ENCODE data around the gene MARCHF2.

Gene MARCHF2

GRCh38 chr19:8446061-8446709 lies 33.1 kb downstream of the MARCHF2 start:
- H4K91ac ChIP-seq (ENCODE audit: low read depth, low read length, poor library complexity) = no peak overlapping the region
- peaks cover 4% of the 10 kb centered on the region for H3K79me1 ChIP-seq (ENCODE audit: low read depth, low read length)
- WGBS, 2 donors (ENCODE audit: extremely low coverage in 2 of 2, insufficient read length in 2 of 2, insufficient replicate concordance in 1 of 2) = no CpG with 5 or more reads among the region's 16 CpGs
- no peak overlapping the region for H3K23ac ChIP-seq (ENCODE audit: low read depth, low read length, poor library complexity)
- no peak overlapping the region for H3K18ac ChIP-seq (ENCODE audit: low read length)
- no peak overlapping the region for H3K4ac ChIP-seq (ENCODE audit: low read length)
- no peak overlapping the region for H2BK12ac ChIP-seq (ENCODE audit: low read length)
- H3K14ac ChIP-seq (ENCODE audit: low read length) = no peak overlapping the region
- no peaks in the 10 kb centered on the region for H3K9me3 ChIP-seq (replicated peaks in 1 of 2; ENCODE audit: control insufficient read depth in 2 of 2, insufficient read depth in 1 of 2, low read depth in 1 of 2, low read length in 2 of 2)
- H2BK5ac ChIP-seq (ENCODE audit: low read length) = no peak overlapping the region
- no peak overlapping the region for H2AFZ ChIP-seq (ENCODE audit: low read length)
- H3K27me3 ChIP-seq (ENCODE audit: control insufficient read depth in 3 of 3, insufficient read depth in 3 of 3, low read depth in 1 of 3, low read length in 3 of 3) = no peaks in the 10 kb centered on the region
- no peak overlapping the region for H4K8ac ChIP-seq (ENCODE audit: low read depth, low read length)
- no peak overlapping the region for H3K27ac ChIP-seq (replicated peaks; ENCODE audit: low read length)
- H2BK120ac ChIP-seq (ENCODE audit: low read depth, low read length) = no peak overlapping the region
- H3K9ac ChIP-seq (ENCODE audit: low read depth, low read length, poor library complexity) = no peak overlapping the region
- peaks cover 8 to 11% of the 10 kb centered on the region in 2 donors for H3K4me1 ChIP-seq (ENCODE audit: control insufficient read depth in 2 of 2, insufficient read depth in 1 of 2, low read depth in 1 of 2, low read length in 2 of 2)
- DNase-seq (ENCODE audit: low spot score) = no peak
- H3K4me2 ChIP-seq (ENCODE audit: insufficient read depth, low read length, poor library complexity, severe bottlenecking) = peak overlapping the region; percentile 69
- H3K36me3 ChIP-seq (replicated peaks in 1 of 2; ENCODE audit: control insufficient read depth in 2 of 2, insufficient read depth in 2 of 2, low read length in 2 of 2) = peaks cover 2 to 47% of the 10 kb centered on the region in 2 donors
- H2AK5ac ChIP-seq (ENCODE audit: low read depth, low read length) = no peak overlapping the region
- H2BK15ac ChIP-seq (ENCODE audit: low read length) = no peak overlapping the region
- H3K4me3 ChIP-seq (ENCODE audit: low read length in 2 of 2) = peak overlapping the region; percentile 98

- H3K9ac ChIP-seq (ENCODE audit: low read depth, low read length, poor library complexity) = no peak overlapping the region
- no peak overlapping the region for H3K27ac ChIP-seq (replicated peaks; ENCODE audit: low read length)
- H3K36me3 ChIP-seq (replicated peaks in 1 of 2; ENCODE audit: control insufficient read depth in 2 of 2, insufficient read depth in 2 of 2, low read length in 2 of 2) = peaks cover 11 to 84% of the 10 kb centered on the region in 2 donors
- H2BK12ac ChIP-seq (ENCODE audit: low read length) = no peak overlapping the region
- H3K27me3 ChIP-seq (ENCODE audit: control insufficient read depth in 3 of 3, insufficient read depth in 3 of 3, low read depth in 1 of 3, low read length in 3 of 3) = no peaks in the 10 kb centered on the region
- H2BK120ac ChIP-seq (ENCODE audit: low read depth, low read length) = no peak overlapping the region
- H3K23ac ChIP-seq (ENCODE audit: low read depth, low read length, poor library complexity) = no peak overlapping the region
- no peak overlapping the region for H3K18ac ChIP-seq (ENCODE audit: low read length)
- no peak overlapping the region for H2AFZ ChIP-seq (ENCODE audit: low read length)
- no peak for DNase-seq (ENCODE audit: low spot score)
- no peak overlapping the region for H3K4me2 ChIP-seq (ENCODE audit: insufficient read depth, low read length, poor library complexity, severe bottlenecking)
- H3K9me3 ChIP-seq (replicated peaks in 1 of 2; ENCODE audit: control insufficient read depth in 2 of 2, insufficient read depth in 1 of 2, low read depth in 1 of 2, low read length in 2 of 2) = no peaks in the 10 kb centered on the region
- H2AK5ac ChIP-seq (ENCODE audit: low read depth, low read length) = no peak overlapping the region
- peaks cover 8 to 11% of the 10 kb centered on the region in 2 donors for H3K4me1 ChIP-seq (ENCODE audit: control insufficient read depth in 2 of 2, insufficient read depth in 1 of 2, low read depth in 1 of 2, low read length in 2 of 2)
- H2BK15ac ChIP-seq (ENCODE audit: low read length) = no peak overlapping the region
- H3K4ac ChIP-seq (ENCODE audit: low read length) = no peak overlapping the region
- peaks cover 4% of the 10 kb centered on the region for H3K79me1 ChIP-seq (ENCODE audit: low read depth, low read length)
- H2BK5ac ChIP-seq (ENCODE audit: low read length) = no peak overlapping the region
- no peak overlapping the region for H4K91ac ChIP-seq (ENCODE audit: low read depth, low read length, poor library complexity)
- WGBS, 2 donors (ENCODE audit: extremely low coverage in 2 of 2, insufficient read length in 2 of 2, insufficient replicate concordance in 1 of 2) = no CpG with 5 or more reads among the region's 8 CpGs
- H3K14ac ChIP-seq (ENCODE audit: low read length) = no peak overlapping the region
- H4K8ac ChIP-seq (ENCODE audit: low read depth, low read length) = no peak overlapping the region
- H3K4me3 ChIP-seq (ENCODE audit: low read length in 2 of 2) = no peak overlapping the region
Measured at GRCh38 chr19:8449830-8450229, 36.7 kb downstream of the MARCHF2 start.

- no peaks in the 10 kb centered on the region for H3K9me3 ChIP-seq (replicated peaks in 1 of 2; ENCODE audit: control insufficient read depth in 2 of 2, insufficient read depth in 1 of 2, low read depth in 1 of 2, low read length in 2 of 2)
- H3K18ac ChIP-seq (ENCODE audit: low read length) = no peak overlapping the region
- H2AK5ac ChIP-seq (ENCODE audit: low read depth, low read length) = no peak overlapping the region
- DNase-seq (ENCODE audit: low spot score) = no peak
- H3K36me3 ChIP-seq (replicated peaks in 1 of 2; ENCODE audit: control insufficient read depth in 2 of 2, insufficient read depth in 2 of 2, low read length in 2 of 2) = peaks cover 18 to 93% of the 10 kb centered on the region in 2 donors
- H4K91ac ChIP-seq (ENCODE audit: low read depth, low read length, poor library complexity) = no peak overlapping the region
- peak overlapping the region; percentile 43 for H3K27ac ChIP-seq (replicated peaks; ENCODE audit: low read length)
- no peak overlapping the region for H3K9ac ChIP-seq (ENCODE audit: low read depth, low read length, poor library complexity)
- H2BK12ac ChIP-seq (ENCODE audit: low read length) = no peak overlapping the region
- no CpG with 5 or more reads among the region's 6 CpGs for WGBS, 2 donors (ENCODE audit: extremely low coverage in 2 of 2, insufficient read length in 2 of 2, insufficient replicate concordance in 1 of 2)
- H2BK15ac ChIP-seq (ENCODE audit: low read length) = no peak overlapping the region
- H3K4ac ChIP-seq (ENCODE audit: low read length) = no peak overlapping the region
- no peak overlapping the region for H3K4me2 ChIP-seq (ENCODE audit: insufficient read depth, low read length, poor library complexity, severe bottlenecking)
- no peak overlapping the region for H2AFZ ChIP-seq (ENCODE audit: low read length)
- H4K8ac ChIP-seq (ENCODE audit: low read depth, low read length) = no peak overlapping the region
- H2BK5ac ChIP-seq (ENCODE audit: low read length) = no peak overlapping the region
- H3K27me3 ChIP-seq (ENCODE audit: control insufficient read depth in 3 of 3, insufficient read depth in 3 of 3, low read depth in 1 of 3, low read length in 3 of 3) = no peaks in the 10 kb centered on the region
- no peaks in the 10 kb centered on the region for H3K79me1 ChIP-seq (ENCODE audit: low read depth, low read length)
- no peak overlapping the region for H3K4me3 ChIP-seq (ENCODE audit: low read length in 2 of 2)
- peaks cover 7 to 9% of the 10 kb centered on the region in 2 donors for H3K4me1 ChIP-seq (ENCODE audit: control insufficient read depth in 2 of 2, insufficient read depth in 1 of 2, low read depth in 1 of 2, low read length in 2 of 2)
- no peak overlapping the region for H3K23ac ChIP-seq (ENCODE audit: low read depth, low read length, poor library complexity)
- H2BK120ac ChIP-seq (ENCODE audit: low read depth, low read length) = no peak overlapping the region
- no peak overlapping the region for H3K14ac ChIP-seq (ENCODE audit: low read length)
Measured at GRCh38 chr19:8451377-8451776, 38.3 kb downstream of the MARCHF2 start.

GRCh38 chr19:8451885-8452284 lies 38.8 kb downstream of the MARCHF2 start:
- no peak overlapping the region for H3K23ac ChIP-seq (ENCODE audit: low read depth, low read length, poor library complexity)
- no peak overlapping the region for H3K4me2 ChIP-seq (ENCODE audit: insufficient read depth, low read length, poor library complexity, severe bottlenecking)
- DNase-seq (ENCODE audit: low spot score) = no peak
- H4K91ac ChIP-seq (ENCODE audit: low read depth, low read length, poor library complexity) = no peak overlapping the region
- H2AK5ac ChIP-seq (ENCODE audit: low read depth, low read length) = no peak overlapping the region
- H2BK120ac ChIP-seq (ENCODE audit: low read depth, low read length) = no peak overlapping the region
- H3K4me3 ChIP-seq (ENCODE audit: low read length in 2 of 2) = no peak overlapping the region
- H2BK15ac ChIP-seq (ENCODE audit: low read length) = no peak overlapping the region
- H3K4ac ChIP-seq (ENCODE audit: low read length) = no peak overlapping the region
- H2BK12ac ChIP-seq (ENCODE audit: low read length) = no peak overlapping the region
- H3K27ac ChIP-seq (replicated peaks; ENCODE audit: low read length) = peak overlapping the region; percentile 43
- H3K36me3 ChIP-seq (replicated peaks in 1 of 2; ENCODE audit: control insufficient read depth in 2 of 2, insufficient read depth in 2 of 2, low read length in 2 of 2) = peaks cover 21 to 93% of the 10 kb centered on the region in 2 donors
- no peak overlapping the region for H2BK5ac ChIP-seq (ENCODE audit: low read length)
- no peak overlapping the region for H3K18ac ChIP-seq (ENCODE audit: low read length)
- peaks cover 2 to 7% of the 10 kb centered on the region in 2 donors for H3K4me1 ChIP-seq (ENCODE audit: control insufficient read depth in 2 of 2, insufficient read depth in 1 of 2, low read depth in 1 of 2, low read length in 2 of 2)
- H3K14ac ChIP-seq (ENCODE audit: low read length) = no peak overlapping the region
- no peaks in the 10 kb centered on the region for H3K27me3 ChIP-seq (ENCODE audit: control insufficient read depth in 3 of 3, insufficient read depth in 3 of 3, low read depth in 1 of 3, low read length in 3 of 3)
- no peaks in the 10 kb centered on the region for H3K9me3 ChIP-seq (replicated peaks in 1 of 2; ENCODE audit: control insufficient read depth in 2 of 2, insufficient read depth in 1 of 2, low read depth in 1 of 2, low read length in 2 of 2)
- H3K79me1 ChIP-seq (ENCODE audit: low read depth, low read length) = no peaks in the 10 kb centered on the region
- WGBS, 2 donors (ENCODE audit: extremely low coverage in 2 of 2, insufficient read length in 2 of 2, insufficient replicate concordance in 1 of 2) = no CpG with 5 or more reads among the region's 3 CpGs
- no peak overlapping the region for H3K9ac ChIP-seq (ENCODE audit: low read depth, low read length, poor library complexity)
- no peak overlapping the region for H2AFZ ChIP-seq (ENCODE audit: low read length)
- no peak overlapping the region for H4K8ac ChIP-seq (ENCODE audit: low read depth, low read length)

All from neuronal stem cell (in vitro differentiated cells).